CD4-positive, alpha-beta T cell (primary cell): Measurements from ENCODE around the gene LEPROT. TPM values are rescaled to one million over a fixed set of nuclear protein-coding genes. Genes with fewer than 3 reads are reported as not detected.

Source experiments
- ATAC-seq: fragments of 200-7000 bp; cut with Tn5 transposase; one replicate; pipeline ENCODE4 v1.10.0; 2022; ENCODE audit warnings: mild to moderate bottlenecking; ENCODE audit not compliant: poor library complexity
- CTCF ChIA-PET: fragments of 350-600 bp; sonication (Branson Sonifier 250); formaldehyde crosslinking; loops from one replicate; lab custom pipeline; 2021; ENCODE audit warnings: antibody characterized with exemption, inconsistent platforms; lab: Charles Lee
- POLR2A ChIA-PET: fragments of 350-600 bp; sonication (Branson Sonifier 250); formaldehyde crosslinking; loops from one replicate; lab custom pipeline; 2021; ENCODE audit warnings: antibody characterized with exemption, inconsistent platforms; lab: Charles Lee
- DNase-seq, 14 experiments: peaks; one replicate each; pipeline ENCODE4 v3.0.0-alpha.2; 2013 to 2020; ENCODE audit warnings: mixed read lengths in 2 of 14
- H3K27ac ChIP-seq, 2 donors: one replicate each; pipeline versions ENCODE4 v1.5.1 to v1.7.0; 2013; ENCODE audit warnings: low read length in 2 of 2, low read depth in 1 of 2, mild to moderate bottlenecking in 1 of 2
- H3K27me3 ChIP-seq, 2 experiments: 1 replicate in 1 of 2; 2 replicates in 1 of 2; pipeline versions ENCODE4 v1.6.1 to v1.7.0; 2013; ENCODE audit warnings: low read length in 2 of 2, control low read depth in 1 of 2, mild to moderate bottlenecking in 1 of 2, moderate library complexity in 1 of 2; ENCODE audit not compliant: insufficient read depth in 2 of 2, control insufficient read depth in 1 of 2
- H3K36me3 ChIP-seq: one replicate; pipeline ENCODE4 v1.6.1; 2013; ENCODE audit warnings: low read length, control low read depth; ENCODE audit not compliant: insufficient read depth
- H3K4me1 ChIP-seq: one replicate; pipeline ENCODE4 v1.6.1; 2013; ENCODE audit warnings: low read length, control low read depth; ENCODE audit not compliant: insufficient read depth
- H3K4me3 ChIP-seq: one replicate; pipeline ENCODE4 v1.5.1; 2013; ENCODE audit warnings: mild to moderate bottlenecking, low read length, moderate library complexity
- H3K9me3 ChIP-seq, 2 experiments: 1 replicate in 1 of 2; 2 replicates in 1 of 2; pipeline versions ENCODE4 v1.6.1 to v1.7.0; 2013; ENCODE audit warnings: low read length in 2 of 2, mild to moderate bottlenecking in 2 of 2, control low read depth in 1 of 2, moderate library complexity in 1 of 2; ENCODE audit not compliant: control insufficient read depth in 1 of 2, insufficient read depth in 1 of 2
- H3K27ac Mint-ChIP-seq: one replicate; pipeline ENCODE4 v1.8.0; 2020; ENCODE audit warnings: mixed read lengths
- H3K27me3 Mint-ChIP-seq: one replicate; pipeline ENCODE4 v1.8.0; 2021; ENCODE audit warnings: mixed read lengths
- H3K36me3 Mint-ChIP-seq: one replicate; pipeline ENCODE4 v1.8.0; 2021; ENCODE audit warnings: low read depth, mixed read lengths
- H3K4me1 Mint-ChIP-seq: one replicate; pipeline ENCODE4 v1.8.0; 2021; ENCODE audit warnings: low read depth, mixed read lengths
- H3K4me3 Mint-ChIP-seq: one replicate; pipeline ENCODE4 v1.8.0; 2020; ENCODE audit warnings: mild to moderate bottlenecking, mixed read lengths
- H3K9me3 Mint-ChIP-seq: one replicate; pipeline ENCODE4 v1.8.0; 2020; ENCODE audit warnings: mixed read lengths
- CTCF ChIP-seq: fragments of 200-600 bp; IDR thresholded peaks from one replicate; pipeline ENCODE4 v1.8.0; 2022; ENCODE audit warnings: antibody characterized with exemption, mild to moderate bottlenecking
- intact Hi-C, 2 experiments: fragments of 100-400 bp; cut with DNase I in 1 of 2; cut with micrococcal nuclease in 1 of 2; formaldehyde crosslinking; loops; one replicate each; pipeline versions ENCODE4 v1.15.1 to v1.9.0; 2023 to 2025; cut with DNase I, micrococcal nuclease
- total RNA-seq, 174 experiments: library from RNA in 2 of 174; stranded (reverse) in 2 of 174; gene quantifications; one replicate each; pipeline ENCODE4 v1.2.3 and lab custom pipeline; 2021 to 2026

Gene LEPROT
- total RNA-seq, 2 experiments from 2014 or later = 20.2 to 23.9 TPM

- Mint-ChIP-seq H3K27me3 (no peaks in the 10 kb centered on the region), H3K4me1 (no peaks in the 10 kb centered on the region), H3K9me3 (peaks cover 2% of the 10 kb centered on the region), H3K36me3 (no peaks in the 10 kb centered on the region), H3K4me3 (no peak overlapping the region), H3K27ac (no peak overlapping the region)
- no peak for TF ChIP-seq CTCF
- intact Hi-C loops = no loop called here
- H3K27ac ChIP-seq = no peak overlapping the region
- no peak for ATAC-seq
- POLR2A ChIA-PET = no interaction called here
- no peak for DNase-seq
- no peaks in the 10 kb centered on the region for H3K9me3 ChIP-seq
- peaks cover 3% of the 10 kb centered on the region for H3K36me3 ChIP-seq
- H3K27me3 ChIP-seq = no peaks in the 10 kb centered on the region
- H3K4me3 ChIP-seq = no peak overlapping the region
- CTCF ChIA-PET = no interaction called here
- no peaks in the 10 kb centered on the region for H3K4me1 ChIP-seq
Observed at GRCh38 chr1:65386439-65386838, 34.0 kb upstream of the LEPROT start.

- Mint-ChIP-seq H3K4me1 (no peaks in the 10 kb centered on the region), H3K27me3 (no peaks in the 10 kb centered on the region), H3K9me3 (peaks cover 2% of the 10 kb centered on the region), H3K27ac (no peak overlapping the region), H3K4me3 (no peak overlapping the region), H3K36me3 (no peaks in the 10 kb centered on the region)
- Histone ChIP-seq H3K36me3 (peaks cover 3% of the 10 kb centered on the region), H3K4me1 (no peaks in the 10 kb centered on the region), H3K9me3 (no peaks in the 10 kb centered on the region), H3K4me3 (no peak overlapping the region), H3K27me3 (no peaks in the 10 kb centered on the region), H3K27ac (no peak overlapping the region)
- intact Hi-C loops = no loop called here
- POLR2A ChIA-PET = no interaction called here
- no peak for TF ChIP-seq CTCF
- CTCF ChIA-PET = no interaction called here
- ATAC-seq (no peak), DNase-seq (no peak)
Observed at GRCh38 chr1:65387821-65388220, 32.6 kb upstream of the LEPROT start.

- H3K4me1 Mint-ChIP-seq = no peaks in the 10 kb centered on the region
- H3K9me3 Mint-ChIP-seq = peaks cover 2% of the 10 kb centered on the region
- ChIA-PET CTCF (no interaction called here), POLR2A (no interaction called here)
- ATAC-seq (no peak), DNase-seq (no peak)
- no peak overlapping the region for H3K4me3 Mint-ChIP-seq
- H3K27ac Mint-ChIP-seq = no peak overlapping the region
- H3K36me3 ChIP-seq = peaks cover 3% of the 10 kb centered on the region
- no peak overlapping the region for H3K27ac ChIP-seq
- no peaks in the 10 kb centered on the region for H3K27me3 Mint-ChIP-seq
- no peaks in the 10 kb centered on the region for H3K4me1 ChIP-seq
- H3K4me3 ChIP-seq = no peak overlapping the region
- H3K36me3 Mint-ChIP-seq = no peaks in the 10 kb centered on the region
- H3K9me3 ChIP-seq = no peaks in the 10 kb centered on the region
- TF ChIP-seq CTCF = no peak
- no peaks in the 10 kb centered on the region for H3K27me3 ChIP-seq
- intact Hi-C loops = no loop called here
Observed at GRCh38 chr1:65388908-65389695, 31.4 kb upstream of the LEPROT start.
